HK-2 (cell line): Measurements from ENCODE around the gene ARSG.
A peak's percentile ranks its signal among the peaks of the same experiment; 100 is the strongest.
"Not testable (repeated sequence)": the region's sequence is repeated elsewhere in the genome, so short reads cannot be mapped to it uniquely, and the experiment has no call there.

ENCODE experiments used
- DNase-seq: peaks from one replicate; pipeline ENCODE4 v3.0.0-alpha.2; 2018; ENCODE audit not compliant: unreplicated experiment

The ARSG gene

DNA sequence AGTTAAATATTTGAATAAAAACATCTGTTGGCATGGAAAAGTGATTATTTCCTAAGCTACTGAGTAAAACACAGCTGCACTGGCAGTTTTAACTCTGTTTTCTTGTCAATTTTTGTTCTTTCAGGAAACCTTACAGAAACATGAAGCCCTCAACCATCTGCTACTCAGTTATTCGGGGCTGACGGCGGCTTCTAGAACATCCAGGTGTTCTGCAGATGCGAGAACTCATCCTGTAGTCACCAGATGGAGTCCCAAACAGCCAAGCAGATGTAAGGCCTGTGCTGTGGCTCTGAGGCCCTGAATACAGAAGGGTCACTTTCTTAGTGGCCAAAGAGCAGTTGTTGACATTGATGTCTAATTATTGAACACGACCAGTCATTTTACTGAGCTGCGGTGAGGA, 15.5 kb downstream of the ARSG start:
- no peak for DNase-seq

GRCh38 chr17:68307443-68307842, 16.1 kb downstream of the ARSG start:
- DNase-seq: no peak

DNA sequence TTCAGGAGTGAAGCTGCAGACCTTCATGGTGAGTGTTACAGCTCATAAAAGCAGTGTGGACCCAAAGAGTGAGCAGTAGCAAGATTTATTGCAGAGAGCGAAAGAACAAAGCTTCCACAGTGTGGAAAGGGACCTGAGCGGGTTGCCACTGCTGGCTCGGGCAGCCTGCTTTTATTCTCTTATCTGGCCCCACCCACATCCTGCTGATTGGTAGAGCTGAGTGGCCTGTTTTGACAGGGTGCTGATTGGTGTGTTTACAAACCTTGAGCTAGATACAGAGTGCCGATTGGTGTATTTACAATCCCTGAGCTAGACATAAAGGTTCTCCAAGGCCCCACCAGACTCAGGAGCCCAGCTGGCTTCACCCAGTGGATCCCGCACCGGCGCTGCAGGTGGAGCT, 17.2 kb downstream of the ARSG start:
- not testable (repeated sequence) for DNase-seq

- not testable (repeated sequence) for DNase-seq
Observed at GRCh38 chr17:68309066-68309670, 17.9 kb downstream of the ARSG start.

- DNase-seq: no peak
Observed at GRCh38 chr17:68310152-68310551, 18.9 kb downstream of the ARSG start.

GRCh38 chr17:68314916-68315535, 23.7 kb downstream of the ARSG start:
- no peak for DNase-seq

- no peak for DNase-seq
Observed at GRCh38 chr17:68315930-68316329, 24.6 kb downstream of the ARSG start.

- no peak for DNase-seq
Observed at GRCh38 chr17:68317458-68317857, 26.2 kb downstream of the ARSG start.

GRCh38 chr17:68318103-68318991, 27.1 kb downstream of the ARSG start:
- DNase-seq: peak; percentile 56

- no peak for DNase-seq
Observed at GRCh38 chr17:68319410-68320162, 28.3 kb downstream of the ARSG start.

DNA sequence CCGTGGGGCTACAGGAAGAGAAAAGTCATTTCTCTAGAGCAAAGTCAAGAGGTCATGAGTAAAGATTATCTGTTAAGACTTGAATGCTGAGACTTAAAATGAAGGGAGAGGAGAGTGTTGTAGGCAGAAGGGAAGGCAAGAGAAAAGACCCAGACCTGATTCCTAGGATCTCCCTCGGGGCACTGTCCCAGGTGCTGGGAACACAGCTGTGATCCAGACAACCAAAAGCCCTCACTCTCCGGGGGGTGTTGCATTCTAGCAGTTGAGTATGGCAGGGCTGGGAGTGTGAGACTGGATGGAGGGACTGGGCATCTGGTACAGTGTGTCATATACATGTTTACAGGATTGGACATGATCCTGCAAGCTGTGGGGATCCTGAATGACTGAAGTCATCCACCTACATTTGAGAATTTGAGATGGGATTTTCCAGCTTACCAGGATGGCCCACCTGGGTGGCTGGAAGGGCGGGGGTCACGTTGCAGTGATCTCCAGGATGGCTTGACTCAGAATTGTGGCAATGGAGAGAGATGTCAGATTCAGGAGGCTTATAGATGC, 29.1 kb downstream of the ARSG start:
- DNase-seq: no peak

GRCh38 chr17:68320943-68321555, 29.8 kb downstream of the ARSG start:
- no peak for DNase-seq

GRCh38 chr17:68321556-68321954, 30.3 kb downstream of the ARSG start:
- DNase-seq: no peak

DNA sequence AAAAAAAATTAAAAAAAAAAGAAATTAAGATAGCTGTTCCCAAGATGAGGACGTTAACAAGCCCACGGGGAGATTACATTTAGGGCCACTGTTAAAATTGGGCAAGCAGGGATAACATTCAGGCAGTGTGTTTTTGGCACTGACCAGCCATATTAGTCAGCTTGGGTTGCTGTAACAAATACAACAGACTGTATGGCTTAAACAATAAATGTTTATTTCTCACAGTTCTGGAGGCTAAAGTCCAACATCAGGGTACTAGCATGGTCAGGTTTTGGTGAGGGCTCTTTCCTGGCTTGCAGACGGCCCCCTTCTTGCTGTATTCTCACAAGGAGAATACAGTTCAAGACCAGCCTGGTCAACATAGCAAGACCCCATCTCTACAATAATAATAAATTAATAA, 31.3 kb downstream of the ARSG start:
- no peak for DNase-seq

- no peak for DNase-seq
Observed at GRCh38 chr17:68324114-68324513, 32.8 kb downstream of the ARSG start.

- no peak for DNase-seq
Observed at GRCh38 chr17:68324654-68325336, 33.5 kb downstream of the ARSG start.

GRCh38 chr17:68325961-68326360, 34.7 kb downstream of the ARSG start:
- no peak for DNase-seq

GRCh38 chr17:68326681-68327080, 35.4 kb downstream of the ARSG start:
- no peak for DNase-seq

- DNase-seq: no peak
Observed at GRCh38 chr17:68327823-68328557, 36.7 kb downstream of the ARSG start.

DNA sequence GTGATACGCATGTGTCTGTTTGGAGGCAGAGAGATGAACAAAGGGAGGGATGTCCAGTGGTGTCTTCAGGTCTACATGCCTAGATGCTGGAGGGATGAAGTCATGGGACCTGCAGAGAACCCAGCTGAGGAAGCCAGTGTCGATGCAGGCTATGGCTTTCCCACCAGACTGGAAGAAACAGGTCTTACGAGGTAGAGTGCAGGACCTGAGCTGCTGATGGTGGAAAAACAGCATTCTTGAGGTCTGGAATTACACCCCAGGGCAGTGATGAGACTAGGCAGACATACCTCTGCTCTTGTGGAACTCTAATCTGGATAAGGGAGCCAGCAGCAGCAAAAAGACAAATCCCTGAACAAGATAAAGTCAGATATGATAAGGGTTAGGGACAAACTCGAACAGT, 37.4 kb downstream of the ARSG start:
- no peak for DNase-seq
